ENCODE results near the gene WDR46. TPM values are rescaled to one million over a fixed set of nuclear protein-coding genes. Genes with fewer than 3 reads are reported as not detected.

The WDR46 gene
- total and polyA plus RNA-seq, 2 of the 13 experiments (the other 11 are each of a cell fraction or from before 2014, with no cell fraction given) = 47.4 to 105 TPM

GRCh38 chr6:33313709-33314514 is 24.9 kb upstream of the WDR46 start, which contains the start of gene TAPBP (continued):
- TF ChIP-seq HHEX (CRISPR knock-in tag; IDR thresholded peaks at IDR 0.05) (peak; percentile 36; the same call in 1 of the 2 replicates), ZNF12 (CRISPR knock-in tag; IDR thresholded peaks at IDR 0.05) (0 out of 2 replicates have a peak, but pooled peaks have one; percentile 4), ZNF768 (CRISPR knock-in tag; IDR thresholded peaks at IDR 0.05) (no peak), ZNF331 (CRISPR knock-in tag; IDR thresholded peaks at IDR 0.05) (no peak; the same call in 1 of the 2 replicates), ZNF256 (CRISPR knock-in tag; conservative IDR thresholded peaks at IDR 0.05) (peak; percentile 78; the same call in 1 of the 2 replicates), ZSCAN12 (CRISPR knock-in tag; IDR thresholded peaks at IDR 0.05) (no peak), ZNF576 (CRISPR knock-in tag; IDR thresholded peaks at IDR 0.05) (no peak), SRSF1 (optimal IDR thresholded peaks at IDR 0.05; ENCODE audit: low read depth, low read length) (peak; percentile 52), MEIS2 (CRISPR knock-in tag; IDR thresholded peaks at IDR 0.05) (peak; percentile 54; the same call in 1 of the 2 replicates), ZBTB20 (CRISPR knock-in tag; IDR thresholded peaks at IDR 0.05; ENCODE audit: borderline replicate concordance, low read depth) (peak; percentile 66; the same call in 1 of the 2 replicates), ONECUT2 (CRISPR knock-in tag; IDR thresholded peaks at IDR 0.05) (no peak), BRD4 (CRISPR knock-in tag; IDR thresholded peaks at IDR 0.05) (peak; percentile 66), ZBTB4 (CRISPR knock-in tag; IDR thresholded peaks at IDR 0.05; ENCODE audit: borderline replicate concordance) (0 out of 2 replicates have a peak, but pooled peaks have one; percentile 29), YEATS4 (CRISPR knock-in tag; IDR thresholded peaks at IDR 0.05; ENCODE audit: borderline replicate concordance) (peak; percentile 85), PHF5A (CRISPR knock-in tag; IDR thresholded peaks at IDR 0.05; ENCODE audit: low read depth, unreplicated experiment) (no peak), REL (CRISPR knock-in tag; conservative IDR thresholded peaks at IDR 0.05) (peak; percentile 79; the same call in 1 of the 2 replicates), XBP1 (CRISPR knock-in tag; IDR thresholded peaks at IDR 0.05) (no peak), ELF1 (CRISPR knock-in tag; IDR thresholded peaks at IDR 0.05) (peak; percentile 44; the same call in 1 of the 2 replicates), HNRNPL (IDR thresholded peaks at IDR 0.05; ENCODE audit: low read depth, low read length) (0 out of 2 replicates have a peak, but pooled peaks have one; percentile 61), ZSCAN9 (CRISPR knock-in tag; IDR thresholded peaks at IDR 0.05; ENCODE audit: borderline replicate concordance) (peak; percentile 60; the same call in 1 of the 2 replicates), SMAD9 (CRISPR knock-in tag; IDR thresholded peaks at IDR 0.05) (no peak), PBX2 (CRISPR knock-in tag; IDR thresholded peaks at IDR 0.05) (no peak)
- TF ChIP-seq, protein P1, sequence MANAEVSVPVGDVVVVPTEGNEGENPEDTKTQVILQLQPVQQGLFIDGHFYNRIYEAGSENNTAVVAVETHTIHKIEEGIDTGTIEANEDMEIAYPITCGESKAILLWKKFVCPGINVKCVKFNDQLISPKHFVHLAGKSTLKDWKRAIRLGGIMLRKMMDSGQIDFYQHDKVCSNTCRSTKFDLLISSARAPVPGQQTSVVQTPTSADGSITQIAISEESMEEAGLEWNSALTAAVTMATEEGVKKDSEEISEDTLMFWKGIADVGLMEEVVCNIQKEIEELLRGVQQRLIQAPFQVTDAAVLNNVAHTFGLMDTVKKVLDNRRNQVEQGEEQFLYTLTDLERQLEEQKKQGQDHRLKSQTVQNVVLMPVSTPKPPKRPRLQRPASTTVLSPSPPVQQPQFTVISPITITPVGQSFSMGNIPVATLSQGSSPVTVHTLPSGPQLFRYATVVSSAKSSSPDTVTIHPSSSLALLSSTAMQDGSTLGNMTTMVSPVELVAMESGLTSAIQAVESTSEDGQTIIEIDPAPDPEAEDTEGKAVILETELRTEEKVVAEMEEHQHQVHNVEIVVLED (CRISPR knock-in tag; IDR thresholded peaks at IDR 0.05; ENCODE audit: borderline replicate concordance) = no peak
